Measurements from ENCODE around the gene CD81.

The CD81 gene

GRCh38 chr11:2366733-2367132 lies 10.4 kb upstream of the CD81 start:
- H3K9me3 ChIP-seq (ENCODE audit: control extremely low read depth in 1 of 5, control insufficient read depth in 4 of 5, insufficient read depth in 2 of 5, low read depth in 1 of 5, low read length in 4 of 5): no peaks in the 10 kb centered on the region
- H3K4me1 ChIP-seq (ENCODE audit: control extremely low read depth in 1 of 4, control insufficient read depth in 4 of 4, insufficient read depth in 4 of 4, low read length in 3 of 4): peaks cover 0 to 29% (median 14%) of the 10 kb centered on the region in 4 experiments
- no peak for DNase-seq
- no peaks in the 10 kb centered on the region for H3K36me3 ChIP-seq (ENCODE audit: control insufficient read depth in 4 of 4, insufficient read depth in 4 of 4, low read length in 3 of 4)
- peaks cover 0 to 9% (median 0%) of the 10 kb centered on the region in 5 experiments for H3K27me3 ChIP-seq (replicated peaks in 2 of 5; ENCODE audit: control insufficient read depth in 4 of 5, insufficient read depth in 5 of 5, low read length in 4 of 5)
- no peak overlapping the region for H3K4me3 ChIP-seq (ENCODE audit: control insufficient read depth in 1 of 7, extremely low read depth in 1 of 7, insufficient read depth in 4 of 7, low read depth in 2 of 7, low read length in 6 of 7)
- CTCF ChIA-PET: interaction anchor here (0.9 to 2.2 kb wide), 6 partner anchors 13 to 65 kb away, joined by 3 to 10 read pairs (median 5); partner anchors contain the start of genes C11orf21 and TSPAN32
- 72% methylated on average over 4 of the region's 7 CpGs for WGBS (ENCODE audit: insufficient coverage)
- POLR2A ChIA-PET: no interaction called here
- H3K27ac ChIP-seq (ENCODE audit: insufficient read depth in 1 of 2, low read depth in 1 of 2, low read length in 2 of 2, poor library complexity in 1 of 2, severe bottlenecking in 2 of 2): no peak overlapping the region

GRCh38 chr11:2367266-2368160 lies 9.6 kb upstream of the CD81 start:
- POLR2A ChIA-PET: no interaction called here
- H3K27ac ChIP-seq (ENCODE audit: insufficient read depth in 1 of 2, low read depth in 1 of 2, low read length in 2 of 2, poor library complexity in 1 of 2, severe bottlenecking in 2 of 2): no peak overlapping the region
- no peak overlapping the region for H3K4me3 ChIP-seq (ENCODE audit: control insufficient read depth in 1 of 7, extremely low read depth in 1 of 7, insufficient read depth in 4 of 7, low read depth in 2 of 7, low read length in 6 of 7)
- H3K9me3 ChIP-seq (ENCODE audit: control extremely low read depth in 1 of 5, control insufficient read depth in 4 of 5, insufficient read depth in 2 of 5, low read depth in 1 of 5, low read length in 4 of 5): no peaks in the 10 kb centered on the region
- peaks cover 0 to 29% (median 14%) of the 10 kb centered on the region in 4 experiments for H3K4me1 ChIP-seq (ENCODE audit: control extremely low read depth in 1 of 4, control insufficient read depth in 4 of 4, insufficient read depth in 4 of 4, low read length in 3 of 4)
- 70% methylated on average over 11 of the region's 17 CpGs for WGBS (ENCODE audit: insufficient coverage)
- H3K36me3 ChIP-seq (ENCODE audit: control insufficient read depth in 4 of 4, insufficient read depth in 4 of 4, low read length in 3 of 4): no peaks in the 10 kb centered on the region
- peak in 1 of 3 donors; percentile 47 for DNase-seq
- CTCF ChIA-PET: interaction anchor here (0.6 to 2.2 kb wide), 10 partner anchors 14 to 182 kb away, joined by 3 to 10 read pairs (median 4); partner anchors contain the start of genes C11orf21 and TSPAN32
- peaks cover 0 to 9% (median 0%) of the 10 kb centered on the region in 5 experiments for H3K27me3 ChIP-seq (replicated peaks in 2 of 5; ENCODE audit: control insufficient read depth in 4 of 5, insufficient read depth in 5 of 5, low read length in 4 of 5)

GRCh38 chr11:2368178-2368850 lies 8.8 kb upstream of the CD81 start:
- 96% methylated on average over 7 of the region's 7 CpGs for WGBS (ENCODE audit: insufficient coverage)
- ChIA-PET POLR2A (no interaction called here), CTCF (interaction anchor here (0.6 to 2.2 kb wide), 5 partner anchors 15 to 66 kb away, joined by 3 to 6 read pairs (median 3); partner anchors contain the start of genes C11orf21 and TSPAN32)
- no peak overlapping the region for H3K4me3 ChIP-seq (ENCODE audit: control insufficient read depth in 1 of 7, extremely low read depth in 1 of 7, insufficient read depth in 4 of 7, low read depth in 2 of 7, low read length in 6 of 7)
- DNase-seq: no peak
- no peaks in the 10 kb centered on the region for H3K9me3 ChIP-seq (ENCODE audit: control extremely low read depth in 1 of 5, control insufficient read depth in 4 of 5, insufficient read depth in 2 of 5, low read depth in 1 of 5, low read length in 4 of 5)
- H3K27me3 ChIP-seq (replicated peaks in 2 of 5; ENCODE audit: control insufficient read depth in 4 of 5, insufficient read depth in 5 of 5, low read length in 4 of 5): peaks cover 0 to under 1% (median 0%) of the 10 kb centered on the region in 5 experiments
- no peak overlapping the region for H3K27ac ChIP-seq (ENCODE audit: insufficient read depth in 1 of 2, low read depth in 1 of 2, low read length in 2 of 2, poor library complexity in 1 of 2, severe bottlenecking in 2 of 2)
- no peaks in the 10 kb centered on the region for H3K36me3 ChIP-seq (ENCODE audit: control insufficient read depth in 4 of 4, insufficient read depth in 4 of 4, low read length in 3 of 4)
- H3K4me1 ChIP-seq (ENCODE audit: control extremely low read depth in 1 of 4, control insufficient read depth in 4 of 4, insufficient read depth in 4 of 4, low read length in 3 of 4): peaks cover 0 to 29% (median 14%) of the 10 kb centered on the region in 4 experiments

DNA sequence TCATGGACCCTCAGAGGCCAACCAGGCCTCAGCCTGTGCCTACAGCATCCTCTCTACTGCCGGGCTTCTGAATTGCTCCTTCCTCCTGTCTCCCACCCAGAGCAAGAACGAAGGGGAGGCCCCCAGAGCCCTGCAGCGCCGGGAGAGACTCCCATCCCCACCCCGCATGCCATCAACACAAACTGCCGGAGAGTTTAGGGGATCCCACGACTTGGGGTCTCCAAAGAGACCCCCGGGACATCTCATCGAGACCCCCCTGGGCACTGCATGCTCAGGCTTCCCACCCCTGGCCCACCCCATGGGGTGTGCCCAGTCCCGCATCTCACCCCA lies 8.3 kb upstream of the CD81 start:
- CTCF ChIA-PET: interaction anchor here (1.4 kb wide), 1 partner anchor 64 kb away, joined by 3 read pairs; no protein-coding TSS in a partner anchor
- no peaks in the 10 kb centered on the region for H3K9me3 ChIP-seq (ENCODE audit: control extremely low read depth in 1 of 5, control insufficient read depth in 4 of 5, insufficient read depth in 2 of 5, low read depth in 1 of 5, low read length in 4 of 5)
- peaks cover 0 to 29% (median 14%) of the 10 kb centered on the region in 4 experiments for H3K4me1 ChIP-seq (ENCODE audit: control extremely low read depth in 1 of 4, control insufficient read depth in 4 of 4, insufficient read depth in 4 of 4, low read length in 3 of 4)
- no peak overlapping the region for H3K4me3 ChIP-seq (ENCODE audit: control insufficient read depth in 1 of 7, extremely low read depth in 1 of 7, insufficient read depth in 4 of 7, low read depth in 2 of 7, low read length in 6 of 7)
- H3K27me3 ChIP-seq (replicated peaks in 2 of 5; ENCODE audit: control insufficient read depth in 4 of 5, insufficient read depth in 5 of 5, low read length in 4 of 5): no peaks in the 10 kb centered on the region
- H3K27ac ChIP-seq (ENCODE audit: insufficient read depth in 1 of 2, low read depth in 1 of 2, low read length in 2 of 2, poor library complexity in 1 of 2, severe bottlenecking in 2 of 2): no peak overlapping the region
- no peak for DNase-seq
- WGBS (ENCODE audit: insufficient coverage): 85% methylated on average over 10 of the region's 10 CpGs
- POLR2A ChIA-PET: no interaction called here
- no peaks in the 10 kb centered on the region for H3K36me3 ChIP-seq (ENCODE audit: control insufficient read depth in 4 of 4, insufficient read depth in 4 of 4, low read length in 3 of 4)

DNA sequence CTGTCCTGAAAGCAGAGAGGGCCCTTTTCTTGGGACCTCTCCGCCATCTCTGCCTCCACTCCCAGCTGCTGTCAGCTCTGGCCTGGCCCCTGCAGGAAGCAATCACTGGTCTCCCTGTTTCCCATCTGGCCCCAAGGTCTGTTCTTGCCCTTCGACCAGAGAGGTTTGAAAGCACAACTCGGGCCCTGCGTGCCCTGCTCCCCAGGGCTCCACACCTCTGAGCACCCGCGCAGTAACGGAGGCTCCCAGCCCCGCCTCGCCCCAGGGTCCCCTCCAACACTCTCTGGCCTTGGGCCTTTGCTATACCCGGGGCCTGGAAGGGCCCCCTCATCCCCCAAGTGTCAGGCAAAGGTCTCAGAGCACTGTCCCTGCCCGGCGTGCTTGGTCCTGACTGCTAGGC lies 7.8 kb upstream of the CD81 start:
- 94% methylated on average over 12 of the region's 12 CpGs for WGBS (ENCODE audit: insufficient coverage)
- no peaks in the 10 kb centered on the region for H3K9me3 ChIP-seq (ENCODE audit: control extremely low read depth in 1 of 5, control insufficient read depth in 4 of 5, insufficient read depth in 2 of 5, low read depth in 1 of 5, low read length in 4 of 5)
- H3K27me3 ChIP-seq (replicated peaks in 2 of 5; ENCODE audit: control insufficient read depth in 4 of 5, insufficient read depth in 5 of 5, low read length in 4 of 5): no peaks in the 10 kb centered on the region
- H3K4me3 ChIP-seq (ENCODE audit: control insufficient read depth in 1 of 7, extremely low read depth in 1 of 7, insufficient read depth in 4 of 7, low read depth in 2 of 7, low read length in 6 of 7): no peak overlapping the region
- POLR2A ChIA-PET: no interaction called here
- CTCF ChIA-PET: interaction anchor here (1.4 kb wide), 1 partner anchor 65 kb away, joined by 3 read pairs; no protein-coding TSS in a partner anchor
- no peaks in the 10 kb centered on the region for H3K36me3 ChIP-seq (ENCODE audit: control insufficient read depth in 4 of 4, insufficient read depth in 4 of 4, low read length in 3 of 4)
- no peak for DNase-seq
- H3K27ac ChIP-seq (ENCODE audit: insufficient read depth in 1 of 2, low read depth in 1 of 2, low read length in 2 of 2, poor library complexity in 1 of 2, severe bottlenecking in 2 of 2): no peak overlapping the region
- H3K4me1 ChIP-seq (ENCODE audit: control extremely low read depth in 1 of 4, control insufficient read depth in 4 of 4, insufficient read depth in 4 of 4, low read length in 3 of 4): peaks cover 0 to 29% (median 14%) of the 10 kb centered on the region in 4 experiments

- 98% methylated on average over 7 of the region's 9 CpGs for WGBS (ENCODE audit: insufficient coverage)
- CTCF ChIA-PET: no interaction called here
- Histone ChIP-seq H3K27ac (ENCODE audit: insufficient read depth in 1 of 2, low read depth in 1 of 2, low read length in 2 of 2, poor library complexity in 1 of 2, severe bottlenecking in 2 of 2) (no peak overlapping the region), H3K9me3 (ENCODE audit: control extremely low read depth in 1 of 5, control insufficient read depth in 4 of 5, insufficient read depth in 2 of 5, low read depth in 1 of 5, low read length in 4 of 5) (no peaks in the 10 kb centered on the region), H3K27me3 (replicated peaks in 2 of 5; ENCODE audit: control insufficient read depth in 4 of 5, insufficient read depth in 5 of 5, low read length in 4 of 5) (no peaks in the 10 kb centered on the region), H3K4me3 (ENCODE audit: control insufficient read depth in 1 of 7, extremely low read depth in 1 of 7, insufficient read depth in 4 of 7, low read depth in 2 of 7, low read length in 6 of 7) (no peak overlapping the region), H3K36me3 (ENCODE audit: control insufficient read depth in 4 of 4, insufficient read depth in 4 of 4, low read length in 3 of 4) (no peaks in the 10 kb centered on the region), H3K4me1 (ENCODE audit: control extremely low read depth in 1 of 4, control insufficient read depth in 4 of 4, insufficient read depth in 4 of 4, low read length in 3 of 4) (peaks cover 0 to 29% (median 14%) of the 10 kb centered on the region in 4 experiments)
- POLR2A ChIA-PET: no interaction called here
- no peak for DNase-seq
Observed at GRCh38 chr11:2369896-2370295, 7.2 kb upstream of the CD81 start.

Data from common myeloid progenitor, CD34-positive (primary cell).